Measurements from ENCODE around the gene SSUH2.
A peak's percentile ranks its signal among the peaks of the same experiment; 100 is the strongest.

Gene SSUH2

DNA sequence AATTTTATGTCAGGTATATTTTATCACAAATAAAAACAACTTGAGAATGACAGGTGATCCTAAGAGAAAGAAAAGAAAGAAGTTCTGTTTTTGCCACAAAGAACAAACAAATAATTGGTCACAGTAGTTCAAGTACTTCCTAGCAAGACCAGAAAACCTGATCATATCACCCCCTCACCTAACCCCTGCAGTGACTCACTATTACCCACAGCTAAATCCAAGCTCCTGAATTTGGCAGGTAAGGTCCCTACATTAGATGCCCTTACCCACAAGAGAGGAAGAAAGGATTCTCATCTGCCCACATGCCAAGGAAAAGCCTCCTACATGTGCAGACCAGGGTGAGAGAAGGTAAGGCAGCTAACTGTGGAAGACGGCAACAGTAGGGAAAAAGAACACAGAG, 4.4 kb downstream of the SSUH2 start:
- DNase-seq (ENCODE audit: low read depth in 2 of 2), result no peak

DNA sequence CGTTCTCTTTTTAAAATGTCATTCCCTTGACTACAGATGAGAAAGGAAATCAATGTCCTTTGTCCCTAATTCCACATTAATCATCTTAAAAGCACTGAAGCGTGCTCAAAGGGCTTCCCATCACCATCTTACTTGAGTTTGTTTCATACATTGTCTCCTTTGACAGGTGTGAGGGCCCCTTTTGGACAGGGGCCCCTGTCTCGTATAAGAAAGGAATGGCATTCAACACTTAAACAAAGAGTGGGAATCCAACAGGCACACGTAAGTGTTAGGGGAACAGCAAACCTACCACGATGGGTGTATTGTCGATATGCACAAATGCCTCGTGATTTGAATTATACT, 5.0 kb downstream of the SSUH2 start:
- no peak for DNase-seq (ENCODE audit: low read depth in 2 of 2)

DNA sequence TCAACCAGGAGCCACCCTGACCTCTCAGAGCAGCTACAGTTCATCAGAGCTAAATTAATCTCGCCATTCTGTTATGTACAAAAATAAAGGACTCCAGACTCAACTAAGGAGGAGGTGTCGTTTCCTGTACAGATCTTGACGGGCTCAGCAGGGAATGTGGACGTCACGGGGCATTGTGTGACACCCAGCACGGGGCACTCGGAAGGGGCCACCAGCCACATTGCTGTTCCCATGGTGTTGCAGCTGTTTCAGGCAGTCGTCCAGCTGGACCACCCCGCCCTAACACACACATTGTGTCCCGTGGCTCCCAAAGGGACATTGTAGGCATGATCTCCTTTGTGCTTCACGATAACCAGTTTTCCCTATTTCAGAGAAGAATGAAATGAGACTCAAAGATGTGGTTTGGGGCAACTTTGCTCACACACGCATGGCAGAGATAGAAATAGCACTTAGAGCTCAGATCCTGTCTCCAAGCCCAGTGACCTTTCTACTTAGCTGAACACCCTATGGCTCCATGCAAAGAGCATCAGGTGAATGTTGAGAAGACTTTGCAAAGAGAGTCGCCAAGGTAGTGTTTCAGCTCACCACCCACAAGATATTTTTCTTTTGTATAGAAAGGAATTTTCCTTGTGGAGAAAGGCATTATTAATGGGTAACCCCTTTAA, 5.5 kb downstream of the SSUH2 start:
- DNase-seq (ENCODE audit: low read depth in 2 of 2), result no peak

DNA sequence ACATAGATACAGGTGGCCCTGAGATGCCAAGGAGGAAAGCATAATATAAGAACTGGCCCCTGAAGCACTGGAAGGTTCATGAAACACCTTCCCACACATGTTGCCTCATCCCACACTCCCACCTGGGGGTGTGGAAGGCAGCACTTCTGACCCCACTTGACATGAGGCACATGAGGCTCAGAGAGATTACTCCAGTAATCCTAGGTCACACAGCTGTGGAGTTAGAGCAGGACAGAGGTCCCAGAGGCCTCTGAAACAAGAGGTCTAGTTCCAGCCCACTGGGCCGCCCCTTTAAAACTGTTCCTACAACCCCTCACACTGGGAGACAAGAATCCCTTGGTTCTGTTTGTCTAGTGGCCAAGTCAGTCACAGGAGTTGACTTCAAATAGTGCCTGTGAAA, 7.2 kb downstream of the SSUH2 start:
- no peak for DNase-seq (ENCODE audit: low read depth in 2 of 2)

DNA sequence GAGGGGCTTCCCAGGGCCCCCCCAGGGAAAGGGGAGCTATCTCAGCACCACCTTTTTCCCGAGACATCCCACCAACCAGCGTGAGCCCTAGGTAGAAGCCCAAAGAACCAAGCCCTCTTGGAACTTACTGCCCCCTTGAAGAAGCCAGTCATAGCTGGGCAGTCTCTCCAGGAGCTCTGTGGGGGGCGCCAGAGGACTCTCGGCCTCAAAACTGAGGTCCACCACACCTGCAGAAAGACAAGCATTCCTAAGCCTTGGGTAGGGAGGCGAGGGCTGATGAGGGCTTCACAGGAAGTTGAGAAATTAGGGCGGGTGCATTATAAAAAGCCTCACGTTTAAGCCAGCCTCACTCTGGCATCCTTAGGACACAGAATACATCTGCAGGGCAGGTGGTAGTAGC, 9.0 kb downstream of the SSUH2 start:
- no peak for DNase-seq (ENCODE audit: low read depth in 2 of 2)

DNA sequence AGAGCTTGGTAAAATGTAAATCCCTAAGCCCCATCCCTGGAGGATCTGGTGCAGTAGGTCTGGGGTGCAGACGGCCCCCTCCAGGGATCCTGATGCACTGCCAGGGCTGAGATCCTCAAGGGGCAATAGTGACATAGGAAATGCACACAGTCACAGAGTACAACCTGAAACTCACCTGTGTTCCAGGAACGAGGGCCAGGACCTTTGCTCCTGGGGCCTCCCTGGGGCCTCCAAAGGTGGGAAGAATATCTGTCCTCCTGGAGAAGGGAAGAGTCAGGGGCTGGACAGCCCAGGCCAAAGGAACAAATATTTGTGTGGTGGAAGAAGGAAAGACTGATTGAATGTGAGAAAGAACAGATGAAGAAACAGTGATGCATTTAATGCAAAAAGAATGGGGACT, 9.5 kb downstream of the SSUH2 start:
- no peak for DNase-seq (ENCODE audit: low read depth in 2 of 2)

DNA sequence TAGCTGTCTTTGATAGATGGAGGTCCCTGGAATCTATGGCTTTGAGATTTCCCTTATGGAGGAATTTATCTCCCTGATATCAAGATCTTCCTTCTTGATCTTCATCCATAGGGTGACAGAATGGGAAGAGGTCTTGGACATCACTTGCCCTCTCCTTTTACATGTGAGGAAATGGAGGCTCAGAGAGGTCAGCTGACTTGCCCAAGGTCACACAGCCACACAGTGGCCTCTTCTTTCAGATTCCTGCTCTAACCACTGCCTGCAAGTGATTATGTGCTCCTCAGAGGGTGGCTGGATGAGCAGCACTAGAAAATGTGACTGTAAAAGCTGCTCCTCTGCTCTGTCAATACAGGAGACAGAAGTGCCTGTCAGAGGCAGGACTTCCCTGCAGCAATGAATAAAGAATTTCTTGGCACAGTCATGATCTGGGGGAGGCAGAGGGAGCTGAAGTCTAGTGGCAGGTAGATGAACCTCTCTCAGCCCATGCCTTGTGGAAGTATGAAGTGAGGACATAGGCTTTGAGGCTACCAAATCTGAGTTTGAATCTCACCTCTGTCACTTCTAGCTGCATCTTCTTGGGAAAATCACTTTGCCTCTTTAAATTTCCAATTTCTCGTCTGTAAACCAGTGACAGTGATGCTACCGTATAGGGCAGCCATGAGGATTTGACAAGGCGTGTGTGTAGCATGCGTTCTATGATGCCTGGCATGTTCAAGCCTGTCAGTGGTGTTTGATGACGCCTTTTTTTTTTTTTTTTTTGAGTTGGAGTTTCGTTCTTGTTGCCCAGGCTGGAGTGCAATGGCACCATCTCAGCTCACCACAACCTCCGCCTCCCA, 12.0 kb downstream of the SSUH2 start:
- no peak for DNase-seq (ENCODE audit: low read depth in 2 of 2)

DNA sequence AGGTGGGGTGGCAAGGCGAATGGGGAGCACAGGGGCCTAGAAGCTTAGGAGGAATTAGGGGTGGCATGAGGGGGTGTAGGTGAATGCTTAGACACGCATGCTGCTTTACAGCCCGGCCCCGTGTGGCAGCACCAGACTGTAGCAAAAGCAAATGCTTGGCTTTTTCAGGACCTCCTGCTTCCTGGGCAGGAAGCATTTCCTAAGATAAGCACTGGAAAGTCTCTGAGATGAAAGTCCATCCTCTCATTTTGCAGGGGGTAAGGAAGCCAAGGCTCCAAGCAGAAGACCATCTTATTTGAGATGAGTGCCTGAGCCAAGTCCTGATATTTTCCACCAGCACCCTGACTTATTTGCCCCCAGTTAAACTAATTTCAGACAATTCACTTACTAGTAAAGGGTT, 12.9 kb downstream of the SSUH2 start:
- DNase-seq (ENCODE audit: low read depth in 2 of 2), result no peak

DNA sequence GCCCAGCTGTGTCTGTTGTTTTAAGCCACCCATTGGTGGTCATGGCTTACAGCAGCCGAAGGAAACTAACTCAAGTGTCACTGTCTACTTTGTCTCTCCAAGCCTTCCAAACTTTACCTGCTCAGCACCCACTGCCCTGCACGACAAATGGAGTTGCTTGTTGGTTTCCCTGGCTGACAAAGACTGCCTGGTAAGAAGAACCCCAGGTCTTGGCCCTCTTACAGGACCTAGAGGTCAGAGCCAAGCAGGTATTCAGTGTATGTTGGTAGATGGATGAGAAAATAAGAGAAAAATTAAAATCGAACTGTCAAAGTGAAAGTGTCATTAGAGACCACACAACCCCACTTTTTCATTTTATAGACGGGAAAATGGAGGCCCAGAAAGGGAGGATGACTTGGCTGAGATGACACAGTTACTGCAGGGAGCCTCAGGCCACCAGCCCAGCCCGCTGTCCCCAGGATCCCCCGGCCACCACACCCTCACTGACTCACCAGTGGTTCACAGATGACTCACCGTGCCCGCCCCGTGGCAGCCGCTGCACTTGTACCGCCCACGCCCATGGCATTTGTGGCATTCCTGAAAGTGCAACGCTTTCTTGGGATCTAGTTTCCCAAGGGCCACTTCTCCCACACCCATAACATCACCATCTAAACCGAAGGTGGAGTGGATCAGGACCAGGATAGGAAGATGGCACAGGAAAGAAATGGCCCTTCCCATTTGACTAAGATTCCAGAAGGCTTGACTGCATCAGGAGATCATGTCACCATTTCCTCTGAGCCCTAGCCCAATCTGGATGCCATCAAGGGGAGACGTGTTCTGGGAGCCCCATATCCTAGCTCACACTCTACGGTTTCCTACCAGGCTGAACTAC, 15.2 kb downstream of the SSUH2 start:
- DNase-seq (ENCODE audit: low read depth in 2 of 2), result peak in 1 of 2 donors; percentile 19

DNA sequence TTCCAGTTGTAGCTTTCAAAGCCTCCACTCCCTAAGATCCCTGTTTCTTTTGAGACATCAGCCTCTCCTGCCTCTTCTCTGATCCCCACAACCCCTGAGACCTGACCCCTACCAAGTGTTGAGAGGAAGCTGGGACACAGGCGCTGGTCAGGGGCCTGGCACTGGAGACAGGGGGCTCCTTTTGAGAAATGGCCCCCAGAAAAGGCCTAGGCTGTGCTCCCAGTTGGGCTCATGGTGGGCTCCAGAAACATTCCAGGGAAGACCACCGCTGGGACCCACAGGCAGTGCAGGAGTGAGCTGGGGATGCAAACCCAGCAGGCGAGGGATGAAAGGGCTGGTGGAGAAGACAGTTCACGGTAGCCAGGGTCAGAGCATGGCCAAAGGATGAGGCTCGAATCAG, 16.6 kb downstream of the SSUH2 start:
- DNase-seq (ENCODE audit: low read depth in 2 of 2), result no peak

DNA sequence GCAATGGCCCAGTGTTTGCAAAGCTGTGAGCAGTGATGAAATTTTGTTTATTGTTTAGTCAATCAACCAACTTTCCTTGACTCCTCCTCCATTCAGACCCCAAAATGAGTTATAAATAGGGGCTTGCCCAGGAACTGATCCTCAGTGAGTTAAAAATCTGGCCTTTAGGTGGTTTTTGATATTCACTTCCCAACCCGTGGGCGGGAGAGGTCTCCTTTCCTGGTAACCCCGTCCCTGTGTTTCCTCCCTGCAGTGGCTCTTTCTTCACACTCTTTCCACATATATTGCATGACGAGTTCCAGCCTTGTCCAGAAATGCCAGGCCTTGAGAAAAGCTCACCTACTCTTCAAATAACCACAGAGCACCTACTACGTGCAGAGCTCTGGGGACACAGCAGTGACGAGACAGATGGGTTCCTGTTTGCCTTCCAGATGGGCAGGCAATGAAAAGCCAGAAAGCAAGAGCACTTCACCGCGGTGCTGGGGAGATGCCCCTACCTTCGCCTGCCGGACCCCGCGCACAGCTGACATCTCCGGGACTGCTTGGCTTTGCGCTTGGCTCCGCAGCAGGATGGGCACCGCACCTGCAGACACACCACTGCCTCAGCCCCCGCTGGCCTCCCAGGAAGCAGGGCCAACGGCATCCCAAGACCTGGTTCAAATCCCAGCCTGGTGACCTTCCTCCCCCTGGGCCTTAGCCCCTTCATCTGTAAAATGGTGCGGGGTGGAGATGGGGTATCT, 17.2 kb downstream of the SSUH2 start:
- no peak for DNase-seq (ENCODE audit: low read depth in 2 of 2)

DNA sequence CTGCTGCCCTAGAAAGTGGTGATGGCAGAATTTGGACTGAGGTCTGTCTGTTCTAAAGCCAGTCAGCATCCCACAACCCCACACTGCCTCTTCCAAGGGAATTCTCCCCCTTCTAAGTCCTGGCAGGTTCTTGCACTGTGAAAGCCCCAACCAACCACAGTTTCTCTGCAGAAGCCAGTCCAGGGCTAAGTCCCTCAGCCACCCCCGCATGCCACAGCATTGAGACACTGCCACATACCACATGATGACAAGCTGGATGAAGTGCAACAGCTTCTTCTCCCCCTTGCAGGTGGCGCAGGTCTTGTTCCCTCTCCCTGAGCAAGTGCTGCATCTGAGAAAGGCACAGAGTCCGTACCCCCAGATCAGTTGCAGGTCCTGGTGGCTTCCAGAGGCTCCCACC, 18.6 kb downstream of the SSUH2 start:
- no peak for DNase-seq (ENCODE audit: low read depth in 2 of 2)

DNA sequence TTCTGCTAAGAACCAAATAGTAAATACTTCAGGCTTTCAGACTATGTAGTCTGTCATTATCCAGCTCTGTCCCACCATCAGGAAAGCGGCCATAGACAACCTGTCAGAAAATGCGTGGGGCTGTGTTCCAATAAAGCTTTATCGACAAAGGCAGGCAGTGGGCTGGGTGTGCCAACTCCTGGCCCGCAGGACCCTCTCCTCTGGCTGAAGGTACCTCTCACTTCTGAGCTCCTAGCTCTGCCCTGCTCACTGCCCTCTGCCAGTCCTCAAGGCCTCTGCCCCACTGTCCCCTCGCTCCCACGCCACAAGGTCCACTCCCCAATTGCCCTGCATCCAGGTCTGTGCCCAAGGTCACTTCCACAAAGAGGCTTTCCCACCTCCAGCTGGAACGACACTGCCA, 20.0 kb downstream of the SSUH2 start:
- DNase-seq (ENCODE audit: low read depth in 2 of 2), result no peak

DNA sequence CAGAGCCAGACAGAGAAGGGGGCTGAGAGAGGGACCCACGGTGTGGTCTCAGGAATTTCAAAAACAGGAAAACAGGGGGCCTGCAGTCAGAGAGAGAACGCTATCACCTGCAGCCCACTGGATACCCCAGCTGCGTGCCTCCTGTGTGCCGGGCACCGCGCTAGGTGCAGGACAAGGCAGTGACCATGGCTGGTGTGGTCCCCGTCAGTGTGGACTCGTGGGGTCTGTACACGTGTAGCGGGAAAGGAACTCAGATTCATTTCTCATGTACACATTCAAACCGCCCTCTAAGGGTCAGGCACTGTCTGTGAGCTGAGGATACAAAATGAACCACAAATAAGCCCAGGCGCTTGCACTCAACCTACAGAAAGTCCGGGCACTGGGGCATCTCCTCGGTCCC, 20.9 kb downstream of the SSUH2 start:
- DNase-seq (ENCODE audit: low read depth in 2 of 2), result no peak

DNA sequence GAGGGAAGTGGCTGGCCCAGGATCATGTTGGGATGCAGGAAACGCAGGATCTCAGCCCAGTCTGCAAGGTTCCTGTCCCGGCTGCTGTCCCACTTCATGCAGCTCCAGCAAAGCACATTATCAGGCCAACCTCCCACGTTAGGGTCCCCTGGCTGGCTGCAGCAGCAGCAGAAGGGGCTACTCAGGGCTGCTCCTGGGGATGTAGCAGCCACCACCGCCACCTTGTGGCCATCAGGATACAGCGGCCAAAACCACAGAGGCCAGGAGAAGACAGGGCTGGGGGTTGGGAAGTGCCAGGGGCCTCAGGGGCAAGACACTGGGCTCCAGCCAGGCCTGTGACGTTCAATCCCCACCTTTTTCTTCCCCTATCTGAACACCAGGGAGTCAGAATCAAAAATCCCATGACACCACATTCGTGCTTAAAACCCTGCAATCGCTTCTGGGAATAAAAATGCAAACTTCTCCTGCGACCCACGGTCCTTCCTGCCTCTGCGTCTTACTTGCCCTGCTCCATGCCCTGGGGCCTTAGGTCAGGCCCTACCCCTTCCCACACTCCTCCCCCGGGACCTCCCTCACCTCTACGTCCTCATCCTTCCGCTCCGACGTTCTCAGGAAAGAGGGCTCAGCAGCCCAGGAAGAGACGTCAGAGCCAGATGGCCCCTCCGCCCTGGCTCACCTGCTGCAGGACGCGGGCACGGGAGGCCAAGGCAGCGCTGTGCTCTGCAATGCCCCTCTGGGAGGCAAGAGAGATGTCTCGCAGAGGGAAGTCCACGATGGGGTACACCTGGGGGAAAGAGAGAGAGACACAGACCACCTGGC, 21.5 kb downstream of the SSUH2 start:
- no peak for DNase-seq (ENCODE audit: low read depth in 2 of 2)

DNA sequence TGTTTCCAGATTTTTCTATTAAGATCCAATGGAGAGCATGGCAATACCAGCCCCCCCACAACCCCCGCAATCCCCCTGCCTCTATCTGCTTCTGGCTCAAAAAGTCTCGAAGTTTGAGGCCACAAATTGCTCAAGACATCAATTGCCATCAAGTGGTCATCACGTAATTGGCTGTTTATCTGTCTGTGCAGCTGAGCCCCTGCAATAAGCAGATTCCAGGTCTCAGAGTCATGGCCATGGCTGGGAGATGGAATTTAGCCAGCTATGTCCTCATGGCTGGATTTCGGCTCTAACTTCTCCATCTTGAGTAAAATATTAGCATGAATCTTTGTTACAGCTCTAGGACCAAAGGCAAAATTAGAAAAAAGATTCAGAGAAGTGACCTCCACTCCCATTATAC, 22.7 kb downstream of the SSUH2 start:
- DNase-seq (ENCODE audit: low read depth in 2 of 2), result no peak

DNA sequence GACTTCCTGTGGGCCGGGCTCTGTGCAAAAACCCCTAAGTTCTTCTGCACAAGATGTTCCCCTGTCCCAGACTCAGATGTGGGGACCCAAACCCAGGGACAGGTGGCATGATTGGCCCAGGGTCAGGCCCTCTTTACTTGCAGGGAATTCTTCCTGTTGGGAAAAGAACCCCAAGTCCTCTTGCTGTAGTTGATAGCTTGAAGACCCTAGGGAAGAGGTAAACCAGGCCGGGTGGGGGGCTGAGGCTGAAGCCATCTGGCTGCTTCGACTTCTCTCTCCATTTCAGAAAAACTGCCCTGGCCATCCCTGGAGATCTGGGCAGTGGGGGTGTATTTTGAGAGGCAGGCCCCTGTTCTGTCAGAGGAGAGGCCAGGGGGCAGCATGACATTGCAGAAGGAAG, 23.5 kb downstream of the SSUH2 start:
- no peak for DNase-seq (ENCODE audit: low read depth in 2 of 2)

DNA sequence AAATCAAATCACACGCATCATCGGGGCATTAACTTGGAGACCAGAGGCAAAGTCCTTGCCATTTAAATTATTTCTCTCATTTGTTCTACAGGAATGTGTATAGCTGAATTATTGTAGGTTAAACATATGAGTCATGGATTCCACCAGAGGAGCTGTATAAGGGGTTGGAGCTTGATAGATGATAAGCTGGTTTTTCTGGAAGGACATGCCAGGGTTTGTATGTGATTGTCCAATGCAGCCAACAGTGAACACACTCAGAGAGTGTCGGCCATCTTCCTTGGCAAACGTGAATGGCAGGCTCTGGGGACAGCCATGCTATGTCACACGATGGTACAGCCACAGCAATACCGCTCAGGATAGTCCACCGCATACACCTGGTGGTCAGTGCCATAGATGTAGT, 25.1 kb downstream of the SSUH2 start:
- DNase-seq (ENCODE audit: low read depth in 2 of 2), result no peak

DNA sequence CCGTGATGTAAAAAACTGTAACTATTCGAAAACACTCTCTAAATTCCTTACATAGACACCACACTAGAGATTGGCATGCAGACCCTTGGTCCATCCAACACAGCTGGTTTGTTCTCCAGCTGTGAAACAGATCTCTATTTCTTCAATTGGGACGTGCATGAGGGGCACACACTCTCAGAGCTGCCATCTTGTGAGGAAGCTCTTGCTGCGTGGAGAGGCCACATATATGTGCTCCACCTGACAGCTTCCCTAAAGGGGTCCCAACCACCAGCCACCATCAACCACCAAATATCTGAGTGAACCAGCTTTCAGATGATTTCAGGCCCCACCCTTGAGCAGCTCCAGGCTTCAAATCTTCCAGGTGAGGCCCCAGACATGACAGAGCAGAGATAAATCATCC, 25.6 kb downstream of the SSUH2 start:
- no peak for DNase-seq (ENCODE audit: low read depth in 2 of 2)

DNA sequence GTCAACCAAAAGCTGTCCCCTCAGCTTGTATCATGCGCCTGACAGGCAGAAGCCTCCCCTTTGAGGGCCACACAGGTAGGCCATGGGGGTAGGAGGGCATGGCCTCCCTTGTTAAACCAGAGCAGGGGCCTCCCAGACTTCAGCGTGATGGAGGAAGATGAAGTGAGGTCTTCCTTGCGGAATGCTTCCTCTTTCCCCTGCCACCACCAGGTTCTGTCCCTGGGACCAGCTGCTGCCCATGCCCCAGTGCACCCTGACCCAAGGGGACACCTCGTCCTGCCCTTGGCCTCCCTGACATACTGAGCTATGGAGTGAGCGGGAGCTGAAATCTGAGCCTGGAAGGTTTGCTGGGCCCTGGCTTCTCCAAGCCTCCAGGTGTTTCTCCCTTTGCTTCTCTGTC, 26.7 kb downstream of the SSUH2 start:
- DNase-seq (ENCODE audit: low read depth in 2 of 2), result no peak

DNA sequence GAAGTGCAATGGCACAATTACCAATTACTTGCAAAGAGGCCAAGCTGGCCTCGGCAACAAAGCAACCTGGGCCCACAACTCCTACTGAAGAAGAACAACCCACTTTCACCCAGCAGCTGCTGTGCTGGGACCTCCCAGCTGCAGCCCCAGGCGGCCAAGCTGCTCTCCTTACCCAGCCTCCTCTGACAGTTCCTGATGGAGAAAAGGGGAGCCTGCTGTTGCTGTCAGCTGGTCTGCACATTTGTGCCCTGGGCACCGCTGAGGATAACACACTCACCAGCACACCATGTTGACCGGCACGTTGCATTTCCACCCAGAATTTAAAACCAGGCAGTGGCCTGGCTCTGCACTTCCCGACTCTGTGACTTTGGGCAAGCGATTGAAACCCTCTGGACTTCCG, 33.6 kb downstream of the SSUH2 start:
- no peak for DNase-seq (ENCODE audit: low read depth in 2 of 2)
